Mammary epithelial cell (primary cell): ENCODE measurements around the gene GLE1.

Experiments used
- EZH2 ChIP-seq: IDR thresholded peaks from 2 replicates; pipeline ENCODE4 v1.6.1; 2012; ENCODE audit warnings: low read length, inconsistent platforms, borderline replicate concordance
- TF ChIP-seq, protein P1 (sequence below), 2 donors: IDR thresholded peaks in 1 of 2; conservative IDR thresholded peaks in 1 of 2; 2 replicates each; pipeline ENCODE4 v1.5.1; 2011 to 2012; ENCODE audit warnings: inconsistent platforms in 2 of 2, low read length in 2 of 2, mild to moderate bottlenecking in 2 of 2, control low read depth in 1 of 2, low read depth in 1 of 2; ENCODE audit not compliant: insufficient read depth in 1 of 2; ENCODE audit errors: extremely low read depth in 1 of 2

DNA sequence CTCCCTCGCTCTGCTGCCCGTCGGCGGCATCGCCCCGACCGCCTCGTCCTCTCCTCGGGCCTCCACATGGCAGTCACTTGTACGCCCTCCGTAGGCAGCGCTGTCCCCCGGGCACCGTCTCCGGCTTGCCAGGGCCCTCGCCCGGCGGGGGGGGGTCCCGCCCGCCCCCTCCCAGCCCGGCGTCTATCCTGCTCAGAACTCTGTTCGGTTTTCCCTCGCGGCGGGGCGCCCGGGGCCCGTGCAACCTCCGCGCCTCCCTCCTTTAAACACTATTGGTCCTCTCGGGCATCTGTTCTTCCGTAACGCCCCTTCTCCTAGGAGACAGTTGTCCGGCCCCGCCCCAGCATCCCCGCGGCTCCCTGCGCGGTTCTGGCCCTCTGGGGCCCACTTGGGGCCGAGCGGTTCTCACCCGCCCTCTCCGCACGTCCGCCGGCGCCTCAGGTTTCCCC lies 47.9 kb upstream of the GLE1 start:
- TF ChIP-seq, protein P1, sequence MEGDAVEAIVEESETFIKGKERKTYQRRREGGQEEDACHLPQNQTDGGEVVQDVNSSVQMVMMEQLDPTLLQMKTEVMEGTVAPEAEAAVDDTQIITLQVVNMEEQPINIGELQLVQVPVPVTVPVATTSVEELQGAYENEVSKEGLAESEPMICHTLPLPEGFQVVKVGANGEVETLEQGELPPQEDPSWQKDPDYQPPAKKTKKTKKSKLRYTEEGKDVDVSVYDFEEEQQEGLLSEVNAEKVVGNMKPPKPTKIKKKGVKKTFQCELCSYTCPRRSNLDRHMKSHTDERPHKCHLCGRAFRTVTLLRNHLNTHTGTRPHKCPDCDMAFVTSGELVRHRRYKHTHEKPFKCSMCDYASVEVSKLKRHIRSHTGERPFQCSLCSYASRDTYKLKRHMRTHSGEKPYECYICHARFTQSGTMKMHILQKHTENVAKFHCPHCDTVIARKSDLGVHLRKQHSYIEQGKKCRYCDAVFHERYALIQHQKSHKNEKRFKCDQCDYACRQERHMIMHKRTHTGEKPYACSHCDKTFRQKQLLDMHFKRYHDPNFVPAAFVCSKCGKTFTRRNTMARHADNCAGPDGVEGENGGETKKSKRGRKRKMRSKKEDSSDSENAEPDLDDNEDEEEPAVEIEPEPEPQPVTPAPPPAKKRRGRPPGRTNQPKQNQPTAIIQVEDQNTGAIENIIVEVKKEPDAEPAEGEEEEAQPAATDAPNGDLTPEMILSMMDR (conservative IDR thresholded peaks at IDR 0.05 in 1 of 2, IDR thresholded peaks at IDR 0.05 in 1 of 2; ENCODE audit: extremely low read depth in 1 of 2, insufficient read depth in 1 of 2, low read depth in 1 of 2, low read length in 2 of 2) = no peak
- no peak for TF ChIP-seq EZH2
